Small intestine (tissue), 7 donors: Measurements from ENCODE around the gene TSPAN1. TPM values are rescaled to one million over a fixed set of nuclear protein-coding genes. Genes with fewer than 3 reads are reported as not detected.
A peak's percentile ranks its signal among the peaks of the same experiment; 100 is the strongest.

Experiments
- DNase-seq, 2 donors: peaks; one replicate each; pipeline versions ENCODE4 v3.0.0 to v3.0.0-alpha.2; 2013
- FAIRE-seq: peaks from 2 replicates; lab custom pipeline; 2012; peaks lifted over from hg19 to GRCh38; lab: Jason Lieb, UNC
- H3K27ac ChIP-seq, 3 donors: one replicate each; pipeline ENCODE4 v1.5.1; 2013; ENCODE audit warnings: low read length in 2 of 3, mild to moderate bottlenecking in 2 of 3, control low read depth in 1 of 3, inconsistent platforms in 1 of 3, low read depth in 1 of 3, moderate library complexity in 1 of 3
- H3K27me3 ChIP-seq, 3 donors: one replicate each; pipeline ENCODE4 v1.6.1; 2013; ENCODE audit warnings: low read length in 3 of 3, inconsistent platforms in 1 of 3; ENCODE audit not compliant: control insufficient read depth in 3 of 3, insufficient read depth in 3 of 3
- H3K36me3 ChIP-seq, 3 donors: one replicate each; pipeline ENCODE4 v1.6.1; 2013; ENCODE audit warnings: low read length in 3 of 3, inconsistent platforms in 1 of 3, low read depth in 1 of 3, mild to moderate bottlenecking in 1 of 3, moderate library complexity in 1 of 3; ENCODE audit not compliant: control insufficient read depth in 3 of 3, insufficient read depth in 2 of 3
- H3K4me1 ChIP-seq, 3 donors: one replicate each; pipeline ENCODE4 v1.6.1; 2013; ENCODE audit warnings: low read length in 2 of 3, inconsistent platforms in 1 of 3, low read depth in 1 of 3, mild to moderate bottlenecking in 1 of 3, moderate library complexity in 1 of 3; ENCODE audit not compliant: control insufficient read depth in 3 of 3, insufficient read depth in 2 of 3
- H3K4me3 ChIP-seq, 3 donors: one replicate each; pipeline ENCODE4 v1.5.1; 2013; ENCODE audit warnings: low read length in 3 of 3, control low read depth in 1 of 3, inconsistent platforms in 1 of 3, low read depth in 1 of 3, mild to moderate bottlenecking in 1 of 3, moderate library complexity in 1 of 3
- H3K9me3 ChIP-seq, 2 donors: one replicate each; pipeline ENCODE4 v1.6.1; 2013; ENCODE audit warnings: low read depth in 1 of 2, low read length in 1 of 2; ENCODE audit not compliant: control insufficient read depth in 2 of 2, insufficient read depth in 1 of 2
- WGBS, 3 donors: extraction: QIAGEN DNeasy Blood & Tissue Kit; methylation state at CpG; one replicate each; pipeline ENCODE4 v1.1.7; 2013; 5-methylcytosine and 5-hydroxymethylcytosine counted together
- polyA plus RNA-seq, 4 donors: library from polyadenylated mRNA; stranded (reverse) in 3 of 4; unstranded in 1 of 4; fragments of 200-250 nt in 3 of 4; fragments of 120-200 nt in 1 of 4; gene quantifications; one replicate each; pipeline versions ENCODE4 v1.2.1 to v1.2.3, GENCODE V29; 2013
- donor health status: healthy with polysubstance abuse.
- donor health status: control.
- donor health status: control.
- donor health status: Bipolar disorder and iron deficiency.
- donor health status: healthy.

Gene TSPAN1
- polyA plus RNA-seq, 4 donors = 22.7 to 104 (median 52.2) TPM

DNA sequence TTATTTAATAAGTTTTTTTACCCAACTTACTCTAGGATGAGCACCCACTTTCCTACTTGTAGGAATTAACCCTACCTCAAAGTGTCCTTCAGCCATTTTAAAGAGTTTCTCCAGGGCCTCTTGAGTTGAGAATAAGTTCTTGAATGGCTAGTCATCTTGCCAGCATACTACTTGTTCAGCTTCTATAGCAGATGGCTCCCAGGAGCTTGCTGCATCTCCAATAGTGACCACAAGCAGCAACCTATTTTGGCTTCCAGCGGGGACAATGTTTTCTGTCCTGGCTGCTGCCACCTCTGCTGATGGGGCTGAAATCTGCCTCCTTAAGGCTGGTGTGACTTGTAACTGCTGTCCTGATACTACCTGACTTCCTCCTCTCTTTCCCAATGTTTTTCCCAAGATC is 21.7 kb upstream of the TSPAN1 start:
- no peaks in the 10 kb centered on the region for H3K9me3 ChIP-seq
- no peak overlapping the region for H3K4me3 ChIP-seq
- no peak overlapping the region for H3K27ac ChIP-seq
- H3K4me1 ChIP-seq = no peaks in the 10 kb centered on the region
- WGBS, 3 donors = 95 to 100% (median 97%) methylated on average over 1 of the region's 1 CpG
- DNase-seq (no peak), FAIRE-seq (no peak)
- H3K27me3 ChIP-seq = no peaks in the 10 kb centered on the region
- no peaks in the 10 kb centered on the region for H3K36me3 ChIP-seq

DNA sequence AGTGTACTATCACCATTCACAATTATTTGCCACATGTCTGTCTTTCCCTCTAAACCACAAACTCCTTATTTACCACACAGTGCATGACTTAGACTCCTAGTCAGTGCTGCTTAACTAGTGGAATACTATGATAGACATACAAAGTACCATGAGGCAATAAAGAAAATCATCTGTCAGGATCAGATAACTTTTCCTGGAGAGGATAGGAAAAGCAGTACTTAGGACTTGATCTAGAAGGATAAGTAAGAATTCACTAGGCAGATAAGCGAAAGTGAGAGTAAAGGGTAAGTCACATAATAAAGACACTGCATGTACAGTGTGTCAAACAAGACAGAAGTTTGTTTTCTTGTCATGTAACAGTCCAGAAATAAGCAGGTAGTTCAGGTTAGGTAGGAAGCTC is 21.2 kb upstream of the TSPAN1 start:
- H3K4me3 ChIP-seq = no peak overlapping the region
- FAIRE-seq = no peak

DNA sequence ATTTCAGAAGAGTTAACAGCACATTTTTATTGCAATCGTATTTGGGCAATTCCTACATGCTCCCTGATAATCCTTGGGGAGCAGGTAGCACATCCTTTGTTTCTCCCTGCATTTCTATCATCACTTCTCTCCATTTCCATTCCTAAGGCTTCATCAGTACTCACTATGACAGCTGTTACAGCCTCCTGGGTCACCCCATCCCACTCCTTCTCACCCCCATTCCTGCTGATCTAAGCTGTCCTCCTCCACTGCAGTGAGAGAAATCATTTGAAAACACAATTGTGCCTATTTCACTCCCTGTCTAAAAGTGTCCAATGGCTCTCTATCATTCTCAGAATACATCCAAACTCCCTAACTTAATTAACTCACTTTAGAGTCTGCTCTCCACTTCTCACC is 17.0 kb upstream of the TSPAN1 start:
- Histone ChIP-seq H3K27me3 (no peaks in the 10 kb centered on the region), H3K27ac (no peak overlapping the region), H3K4me3 (no peak overlapping the region), H3K36me3 (no peaks in the 10 kb centered on the region), H3K9me3 (no peaks in the 10 kb centered on the region), H3K4me1 (no peaks in the 10 kb centered on the region)
- DNase-seq (no peak), FAIRE-seq (no peak)
- 83 to 94% (median 86%) methylated on average over 1 of the region's 1 CpG for WGBS, 3 donors

More for the DNA sequence above, 21.2 kb upstream of the TSPAN1 start:
- WGBS, 3 donors = 88 to 97% (median 94%) methylated on average over 1 of the region's 1 CpG
- Histone ChIP-seq H3K36me3 (no peaks in the 10 kb centered on the region), H3K4me1 (no peaks in the 10 kb centered on the region), H3K27ac (no peak overlapping the region), H3K27me3 (no peaks in the 10 kb centered on the region), H3K9me3 (no peaks in the 10 kb centered on the region)
- no peak for DNase-seq

DNA sequence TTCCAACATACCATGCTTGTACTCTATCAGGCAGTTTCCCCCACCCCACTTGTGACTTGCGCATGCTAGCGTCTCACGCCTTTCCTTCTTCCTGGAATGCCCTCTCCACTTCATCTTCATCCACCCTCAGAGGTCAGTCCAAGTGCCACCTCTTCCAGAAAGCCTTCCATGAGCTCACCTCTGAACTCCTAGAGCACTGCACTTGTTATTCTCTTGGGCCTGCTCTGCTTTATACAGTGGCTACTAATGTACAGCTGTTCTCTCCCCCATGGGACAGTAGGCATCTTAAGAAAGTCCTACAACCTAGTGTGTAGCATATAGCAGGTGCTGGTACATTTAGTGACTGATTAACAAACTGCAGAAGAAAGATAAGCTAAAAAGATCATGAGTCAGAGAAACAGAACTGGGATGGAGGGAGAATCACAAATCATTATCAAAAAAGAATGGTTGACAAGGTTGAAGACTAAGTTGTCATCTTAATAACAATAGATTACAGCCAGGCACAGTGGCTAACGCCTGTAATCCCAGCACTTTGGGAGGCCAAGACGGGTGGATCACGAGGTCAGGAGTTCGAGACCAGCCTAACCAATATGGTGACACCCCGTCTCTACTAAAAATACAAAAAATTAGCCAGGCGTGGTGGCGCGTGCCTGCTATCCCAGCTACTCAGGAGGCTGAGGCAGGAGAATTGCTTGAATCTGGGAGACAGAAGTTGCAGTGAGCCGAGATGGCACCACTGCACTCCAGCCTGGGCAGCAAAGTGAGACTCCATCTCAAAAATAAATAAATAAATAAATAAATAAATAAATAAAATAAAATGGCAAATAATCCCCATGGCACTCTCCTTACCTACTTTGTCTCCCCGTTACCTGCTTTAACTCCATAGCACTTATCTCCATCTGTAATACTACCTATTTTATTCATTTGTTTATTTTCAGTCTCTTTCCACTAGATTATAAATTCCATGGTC is 16.3 kb upstream of the TSPAN1 start:
- FAIRE-seq (no peak), DNase-seq (peak in 1 of 2 donors; percentile 8)
- 84 to 91% (median 88%) methylated on average over 13 of the region's 13 CpGs for WGBS, 3 donors
- no peak overlapping the region for H3K27ac ChIP-seq
- H3K9me3 ChIP-seq = no peaks in the 10 kb centered on the region
- peaks cover 0 to 3% (median 0%) of the 10 kb centered on the region in 3 donors for H3K27me3 ChIP-seq
- H3K36me3 ChIP-seq = no peaks in the 10 kb centered on the region
- no peak overlapping the region for H3K4me3 ChIP-seq
- H3K4me1 ChIP-seq = no peaks in the 10 kb centered on the region

DNA sequence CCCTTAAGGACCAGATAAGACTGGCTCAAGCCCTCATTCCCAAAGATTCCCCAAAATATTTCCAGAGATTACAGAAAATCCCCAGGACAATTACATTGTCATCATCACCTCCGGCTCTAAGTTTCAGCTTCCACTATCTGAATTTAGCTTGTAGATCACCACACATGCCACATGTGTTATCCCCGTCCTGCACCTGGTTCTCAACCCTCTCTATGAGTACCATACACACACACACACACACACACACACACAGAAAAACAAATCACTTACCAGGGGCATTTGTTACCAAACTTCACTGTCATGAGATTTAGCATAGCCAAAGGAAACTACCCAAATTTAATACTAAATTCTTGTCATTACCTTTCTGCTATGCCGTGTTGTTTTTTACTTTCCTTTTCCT is 15.4 kb upstream of the TSPAN1 start:
- H3K9me3 ChIP-seq = no peaks in the 10 kb centered on the region
- no peak overlapping the region for H3K27ac ChIP-seq
- FAIRE-seq (no peak), DNase-seq (no peak)
- H3K36me3 ChIP-seq = no peaks in the 10 kb centered on the region
- 64 to 78% (median 64%) methylated on average over 3 of the region's 3 CpGs for WGBS, 3 donors
- peaks cover 0 to 6% (median 0%) of the 10 kb centered on the region in 3 donors for H3K27me3 ChIP-seq
- no peak overlapping the region for H3K4me3 ChIP-seq
- no peaks in the 10 kb centered on the region for H3K4me1 ChIP-seq

DNA sequence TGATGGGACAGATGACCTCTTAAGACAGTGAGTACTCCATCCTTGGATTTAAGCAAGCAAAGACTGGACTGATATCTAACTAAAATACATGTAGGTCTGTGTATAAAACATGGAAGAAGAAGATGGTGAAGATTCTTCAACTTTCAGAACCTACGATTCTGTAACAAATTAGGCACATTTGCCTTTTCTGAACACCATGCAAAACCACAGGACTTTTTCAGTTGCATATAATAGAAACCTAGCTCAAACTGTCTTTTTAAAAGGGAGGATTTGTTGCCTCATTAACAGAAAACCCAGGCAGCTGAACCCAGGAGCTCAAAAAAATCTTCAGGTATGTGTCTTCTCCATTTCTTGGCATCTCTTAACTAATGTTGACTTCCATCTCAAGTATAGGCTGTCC is 14.7 kb upstream of the TSPAN1 start:
- Histone ChIP-seq H3K36me3 (no peaks in the 10 kb centered on the region), H3K4me1 (no peaks in the 10 kb centered on the region), H3K27ac (no peak overlapping the region), H3K9me3 (no peaks in the 10 kb centered on the region), H3K4me3 (no peak overlapping the region), H3K27me3 (peaks cover 0 to 6% (median 0%) of the 10 kb centered on the region in 3 donors)
- FAIRE-seq (no peak), DNase-seq (no peak)
- WGBS, 3 donors = 77 to 93% (median 78%) methylated on average over 1 of the region's 1 CpG

DNA sequence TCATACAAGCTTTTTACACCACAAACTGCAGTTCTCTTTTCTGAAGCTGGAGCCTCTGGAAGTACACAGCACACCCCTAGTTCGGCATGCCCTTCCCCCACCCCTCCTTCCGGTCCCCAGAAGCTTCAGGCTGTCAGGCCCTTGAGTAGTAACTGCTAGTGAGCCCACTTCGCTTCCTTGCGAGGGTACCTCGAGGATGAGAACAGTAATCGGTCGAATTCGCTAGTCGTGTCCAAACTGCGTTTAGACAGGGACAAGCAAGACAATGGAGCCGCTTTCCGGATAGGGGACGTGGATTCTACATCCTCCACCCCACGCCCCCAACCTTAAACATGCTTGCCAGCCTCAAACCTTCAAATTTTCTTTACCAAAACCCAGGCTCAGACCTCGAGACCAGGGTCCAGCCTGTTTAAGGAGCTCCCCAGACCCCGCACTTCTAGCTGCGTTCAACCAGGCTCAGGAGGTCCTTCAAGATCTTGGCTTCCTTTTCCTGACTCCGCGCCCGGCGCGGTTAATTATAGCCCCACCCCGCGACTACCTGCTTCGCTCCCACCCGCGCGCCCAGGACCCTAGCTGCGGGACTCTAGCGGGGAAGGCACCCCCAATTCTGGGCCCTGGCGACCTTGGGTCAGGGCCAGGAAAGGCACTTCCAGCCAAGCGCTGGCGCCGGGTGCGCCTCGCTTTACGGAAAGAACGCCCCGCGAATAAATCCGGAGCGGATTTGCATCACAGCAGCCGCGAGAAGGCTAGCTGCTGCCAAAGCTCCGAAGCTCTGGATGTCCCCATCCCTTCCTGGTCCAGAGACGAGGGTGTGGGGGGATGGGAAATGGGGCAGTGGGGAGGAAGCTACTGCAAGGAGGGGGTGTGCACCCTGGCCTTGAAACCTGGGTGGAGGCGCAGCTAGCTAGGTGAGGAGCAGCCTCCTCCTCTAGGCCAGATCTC is 8.1 kb upstream of the TSPAN1 start:
- Histone ChIP-seq H3K27ac (peak overlapping the region; percentile 11 to 56 (median 15)), H3K36me3 (peaks cover 0 to 2% (median 0%) of the 10 kb centered on the region in 3 donors), H3K9me3 (no peaks in the 10 kb centered on the region), H3K4me3 (peak overlapping the region in 2 of 3 donors; percentile 48 to 52), H3K4me1 (peaks cover 0 to 7% (median 0%) of the 10 kb centered on the region in 3 donors), H3K27me3 (peaks cover 0 to 23% (median 0%) of the 10 kb centered on the region in 3 donors)
- WGBS, 3 donors = 9 to 17% (median 14%) methylated on average over 43 to 47 of the region's 47 CpGs
- FAIRE-seq (no peak), DNase-seq (peak in 1 of 2 donors; percentile 60)

DNA sequence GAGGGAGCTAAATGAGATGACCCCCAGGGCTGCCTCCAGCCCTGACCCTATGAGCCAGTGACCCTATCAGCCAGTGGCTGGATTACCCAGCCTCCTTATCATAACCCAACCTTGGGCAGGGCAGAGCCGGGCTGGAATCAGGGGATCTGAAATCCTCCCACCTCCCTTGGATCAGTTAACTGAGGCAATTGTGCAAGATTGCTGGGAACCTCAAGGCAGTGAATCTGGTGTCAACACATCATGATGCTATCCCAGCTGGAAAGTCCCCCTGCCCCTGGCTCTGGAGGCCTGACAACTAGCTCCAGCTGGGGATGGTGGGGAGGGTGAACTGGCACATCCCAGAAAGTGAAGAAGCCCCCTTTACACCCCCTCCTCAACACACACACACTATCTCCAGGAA is 6.4 kb upstream of the TSPAN1 start:
- Histone ChIP-seq H3K27me3 (peaks cover 0 to 20% (median 0%) of the 10 kb centered on the region in 3 donors), H3K4me1 (peaks cover 0 to 7% (median 0%) of the 10 kb centered on the region in 3 donors), H3K9me3 (no peaks in the 10 kb centered on the region), H3K27ac (no peak overlapping the region), H3K4me3 (no peak overlapping the region), H3K36me3 (peaks cover 0 to 2% (median 0%) of the 10 kb centered on the region in 3 donors)
- DNase-seq = no peak
- 76 to 88% (median 78%) methylated on average over 1 of the region's 1 CpG for WGBS, 3 donors
- FAIRE-seq = no peak
